ES-I3 (cell line): ENCODE data around the gene ZNF343.

Experiments
- H3K36me3 ChIP-seq: 2 replicates; pipeline ENCODE4 v1.6.1; 2013; ENCODE audit warnings: mild to moderate bottlenecking, low read length, control low read depth, moderate library complexity; ENCODE audit not compliant: insufficient read depth
- H3K4me1 ChIP-seq: 2 replicates; pipeline ENCODE4 v1.6.1; 2013; ENCODE audit warnings: mild to moderate bottlenecking, control low read depth, low read length; ENCODE audit not compliant: insufficient read depth
- H3K9ac ChIP-seq: 2 replicates; pipeline ENCODE4 v1.6.1; 2013; ENCODE audit warnings: low read depth, mild to moderate bottlenecking, low read length, moderate library complexity
- H3K9me3 ChIP-seq: 2 replicates; pipeline ENCODE4 v1.6.1; 2013; ENCODE audit warnings: mild to moderate bottlenecking, low read length, moderate library complexity; ENCODE audit not compliant: control insufficient read depth, insufficient read depth

ZNF343 gene

DNA sequence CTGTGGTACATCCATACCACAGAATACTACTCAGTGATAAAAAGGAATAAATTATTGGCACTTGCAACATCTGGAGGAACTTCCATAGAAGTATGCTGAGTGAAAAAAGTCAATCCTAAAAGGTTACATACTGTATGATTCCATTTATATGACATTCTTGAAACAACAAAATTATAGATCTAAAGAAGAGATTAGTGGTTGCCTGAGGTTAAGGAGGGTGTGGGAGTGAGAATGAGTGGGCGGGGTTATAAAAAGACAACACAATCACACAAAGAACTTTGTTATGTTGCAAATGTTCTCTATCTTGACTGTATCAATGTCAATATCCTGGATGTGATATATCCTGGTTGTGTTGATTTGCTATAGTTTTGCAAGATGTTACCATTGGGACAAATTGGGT lies 59.3 kb downstream of the ZNF343 start:
- Histone ChIP-seq H3K4me1 (no peaks in the 10 kb centered on the region), H3K9ac (no peak overlapping the region), H3K9me3 (no peaks in the 10 kb centered on the region)

DNA sequence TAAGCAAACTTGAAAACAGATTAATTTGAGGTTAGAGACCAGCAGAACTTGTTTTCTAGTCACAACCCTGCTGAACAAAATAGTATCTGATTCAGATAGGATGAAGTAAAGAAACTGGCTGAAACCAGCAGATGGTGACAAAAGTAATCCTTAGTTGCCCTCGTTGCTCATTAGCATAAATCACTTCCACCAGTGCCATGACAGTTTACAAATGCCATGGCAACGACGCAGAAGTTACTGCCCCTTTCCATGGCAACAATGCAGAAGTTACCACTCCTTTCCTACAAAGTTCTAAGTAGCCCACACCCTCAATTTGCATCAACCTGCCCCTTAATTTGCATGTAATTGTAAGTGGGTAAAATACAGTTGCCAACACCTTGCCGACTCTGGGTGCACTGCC lies 61.9 kb downstream of the ZNF343 start:
- H3K36me3 ChIP-seq = no peaks in the 10 kb centered on the region
- H3K9ac ChIP-seq = no peak overlapping the region
- H3K9me3 ChIP-seq = no peaks in the 10 kb centered on the region
- no peaks in the 10 kb centered on the region for H3K4me1 ChIP-seq

More for the DNA sequence above, 59.3 kb downstream of the ZNF343 start:
- H3K36me3 ChIP-seq = no peaks in the 10 kb centered on the region
